HG02943 (cell line): ENCODE measurements around the gene MYO18B.

Source experiments
- ATAC-seq: cut with Tn5 transposase; IDR thresholded peaks from one replicate; pipeline ENCODE4 v1.9.1; 2021; ENCODE audit warnings: mild to moderate bottlenecking, low read depth, moderate library complexity; ENCODE audit not compliant: unreplicated experiment

The MYO18B gene

DNA sequence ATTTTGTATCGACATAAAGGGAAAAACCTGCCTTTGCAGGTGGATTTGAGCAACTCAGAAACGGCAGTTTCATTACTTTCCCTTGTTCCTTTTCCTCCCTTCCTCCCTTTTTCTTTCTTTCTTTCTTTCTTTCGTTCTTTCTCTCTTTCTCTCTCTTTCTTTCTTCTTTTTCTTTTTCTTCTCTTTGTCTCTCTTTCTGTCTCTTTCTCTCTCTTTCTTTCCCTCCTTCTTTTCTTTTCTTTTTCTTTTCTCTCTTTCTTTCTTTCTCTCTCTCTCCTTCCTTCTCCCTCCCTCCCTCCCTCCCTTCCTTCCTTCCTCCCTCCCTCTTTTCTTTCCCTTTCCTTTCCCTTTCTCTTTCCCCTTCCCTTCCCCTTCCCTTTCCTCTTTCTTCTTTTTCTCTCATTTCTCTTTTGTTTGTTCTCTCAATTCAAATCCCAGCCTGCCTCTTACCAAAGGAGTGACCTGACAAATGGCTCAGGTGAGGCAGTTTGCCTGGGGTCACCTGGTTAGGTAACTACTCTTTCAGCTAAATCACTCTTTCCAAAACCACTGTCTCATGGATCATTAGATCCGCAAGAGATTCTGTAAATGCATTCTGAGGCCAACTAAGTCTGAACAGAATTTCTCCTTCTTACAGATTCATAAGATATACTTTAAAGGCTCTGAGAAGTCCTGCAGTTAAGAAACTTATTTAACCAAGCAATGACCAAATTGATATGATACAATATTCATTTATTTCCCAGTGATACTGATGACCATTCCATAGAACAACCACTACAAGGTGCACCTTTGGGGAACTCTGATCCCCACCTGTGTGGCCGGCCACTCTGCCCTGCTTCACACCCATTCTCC, 75.3 kb downstream of the MYO18B start:
- ATAC-seq = no peak

- ATAC-seq = no peak
Observed at GRCh38 chr22:25818541-25818940, 76.6 kb downstream of the MYO18B start.

GRCh38 chr22:25822344-25822743, 80.4 kb downstream of the MYO18B start:
- no peak for ATAC-seq

DNA sequence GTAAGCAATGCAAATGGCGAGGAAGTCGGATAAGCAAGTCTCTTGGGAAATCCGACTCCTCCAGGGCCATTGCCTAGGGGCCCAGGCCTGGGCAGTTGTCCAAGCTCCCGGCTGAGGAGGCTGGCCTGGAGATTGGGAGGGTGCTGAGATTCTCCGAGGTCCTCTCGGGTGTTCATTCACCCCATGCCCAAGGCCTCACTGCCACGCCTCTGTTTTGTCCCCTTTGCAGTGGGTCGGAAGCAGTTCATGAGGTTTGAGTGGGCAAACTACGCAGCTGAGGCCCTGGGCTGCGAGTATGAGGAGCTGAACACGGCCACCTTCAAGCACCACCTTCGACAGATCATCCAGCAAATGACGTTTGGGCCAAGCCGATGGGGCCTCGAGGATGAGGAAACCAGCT, 81.3 kb downstream of the MYO18B start:
- ATAC-seq = no peak

DNA sequence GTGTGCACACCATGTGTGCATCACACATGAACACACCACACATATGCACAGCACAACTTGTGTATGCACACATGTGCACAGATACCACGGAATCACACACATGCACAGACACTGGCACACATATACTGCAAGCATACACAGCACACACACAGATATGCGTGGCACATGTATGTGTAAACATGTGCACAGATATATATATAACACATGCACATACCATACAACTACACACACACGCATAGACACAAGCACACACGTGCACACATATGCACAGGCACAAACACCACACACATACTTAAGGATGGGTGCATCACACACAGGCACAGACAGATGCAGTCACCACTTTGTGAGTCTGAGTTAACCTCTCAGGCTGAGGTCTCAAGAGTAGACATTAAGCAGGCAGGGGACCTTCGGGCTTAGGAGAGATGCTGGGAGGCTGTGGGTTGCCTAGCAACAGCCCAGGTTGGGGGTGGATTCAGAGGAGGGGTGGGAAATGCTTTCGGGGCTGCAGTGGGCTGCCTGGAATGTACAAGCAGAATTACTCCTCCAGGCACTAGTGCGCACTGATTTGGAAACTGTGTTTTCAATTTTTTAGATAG, 82.9 kb downstream of the MYO18B start:
- ATAC-seq = no peak

- no peak for ATAC-seq
Observed at GRCh38 chr22:25827415-25827814, 85.4 kb downstream of the MYO18B start.

- ATAC-seq = no peak
Observed at GRCh38 chr22:25828422-25828821, 86.4 kb downstream of the MYO18B start.

DNA sequence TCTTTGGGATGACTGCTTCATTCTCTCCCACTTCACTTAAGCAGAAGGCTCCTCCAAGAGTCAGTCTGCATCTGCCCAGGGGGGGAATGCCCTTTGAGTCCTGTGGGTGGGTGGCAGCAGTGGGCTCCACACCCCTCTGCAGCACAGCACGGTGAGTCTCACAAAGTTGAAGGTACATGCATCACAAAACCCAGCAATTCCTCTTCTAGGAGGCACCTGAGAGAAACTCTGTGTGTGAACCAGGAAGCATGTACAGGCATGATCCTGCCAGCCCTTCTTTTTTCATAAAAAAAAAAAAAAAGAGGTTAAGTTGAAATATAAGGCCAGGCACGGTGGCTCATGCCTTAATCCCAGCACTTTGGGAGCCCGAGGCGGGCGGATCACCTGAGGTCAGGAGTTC, 87.2 kb downstream of the MYO18B start:
- no peak for ATAC-seq

DNA sequence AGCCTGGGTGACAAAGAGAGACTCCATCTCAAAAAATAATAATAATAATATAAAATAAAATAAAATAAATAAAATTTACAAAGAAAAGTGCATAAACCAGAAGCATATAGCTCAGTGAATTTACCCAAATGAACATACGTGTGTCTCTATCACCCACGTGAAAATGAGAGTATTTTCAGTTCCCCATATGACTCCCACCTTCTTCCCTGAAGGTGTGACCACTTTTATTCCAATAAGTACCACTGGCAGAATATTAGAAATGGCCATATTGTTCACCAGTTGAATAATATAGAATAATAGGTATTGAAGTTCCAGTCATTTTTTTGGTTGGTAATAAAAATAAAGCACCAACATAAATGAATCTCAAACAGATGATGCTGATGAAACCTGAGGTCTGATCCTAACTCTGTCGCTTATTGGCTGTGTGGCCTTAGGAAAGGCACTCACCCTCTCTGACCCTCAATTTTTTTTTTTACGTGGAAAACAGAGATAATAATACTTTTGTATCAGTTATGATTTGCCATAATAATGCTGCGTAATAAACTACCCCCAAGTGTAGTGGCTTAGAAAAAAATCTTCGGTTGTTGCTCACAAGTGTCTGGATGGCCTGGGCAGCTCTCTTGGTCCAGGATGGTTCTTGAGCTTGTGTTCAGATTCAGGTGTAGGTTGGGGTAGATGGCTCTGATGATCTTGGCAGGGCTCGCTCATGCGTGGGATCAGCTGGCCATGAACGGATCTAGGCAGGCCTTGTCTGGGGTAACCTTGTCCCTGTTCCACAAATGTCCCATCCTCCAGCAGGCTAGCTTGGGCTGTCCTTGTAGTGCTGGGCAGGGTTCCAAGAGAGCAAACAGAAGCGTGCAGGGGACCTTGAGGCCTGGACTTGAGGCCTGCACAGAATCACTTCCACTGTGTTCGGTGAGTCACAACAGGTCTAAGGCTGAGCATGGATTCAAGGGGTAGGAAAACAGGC, 88.1 kb downstream of the MYO18B start:
- no peak for ATAC-seq

DNA sequence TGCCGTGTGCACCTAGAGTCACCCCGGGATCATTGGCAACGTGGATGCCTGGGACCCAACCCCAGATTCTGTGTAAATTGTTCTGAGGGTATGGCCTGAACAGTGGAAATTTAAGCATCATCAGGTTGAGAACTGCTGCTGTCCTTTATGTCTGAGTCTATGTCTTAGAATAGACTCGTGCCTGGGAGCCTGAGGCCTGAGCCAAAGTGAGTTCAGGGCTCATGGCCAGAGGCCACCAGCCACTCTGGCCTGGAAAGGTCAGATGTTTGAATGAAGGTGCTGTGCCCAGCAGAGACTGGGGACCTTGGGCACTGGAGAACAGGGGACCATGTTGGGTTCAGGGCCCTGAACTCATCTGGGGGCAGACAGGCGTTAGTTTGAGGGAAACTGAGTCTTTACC, 91.1 kb downstream of the MYO18B start:
- no peak for ATAC-seq

DNA sequence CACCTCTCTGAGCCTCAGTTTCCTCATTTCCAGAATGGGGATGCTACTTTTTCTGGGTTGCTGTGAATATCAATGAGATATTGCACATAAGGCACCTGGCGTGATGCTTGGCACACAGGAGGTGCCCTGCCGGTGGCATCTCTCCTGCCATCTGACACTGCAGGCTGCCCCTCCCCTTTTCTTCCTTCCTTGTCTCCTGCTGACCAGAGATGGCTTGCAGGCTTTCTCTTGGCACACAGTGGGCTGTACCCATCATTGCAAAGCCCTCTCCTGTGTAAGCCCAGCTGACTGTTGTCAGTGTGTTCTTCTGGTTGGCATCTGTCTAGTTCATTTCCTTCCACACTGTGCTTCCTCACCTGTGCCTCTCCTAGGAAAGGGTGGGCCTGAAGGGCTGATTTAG, 91.7 kb downstream of the MYO18B start:
- no peak for ATAC-seq

DNA sequence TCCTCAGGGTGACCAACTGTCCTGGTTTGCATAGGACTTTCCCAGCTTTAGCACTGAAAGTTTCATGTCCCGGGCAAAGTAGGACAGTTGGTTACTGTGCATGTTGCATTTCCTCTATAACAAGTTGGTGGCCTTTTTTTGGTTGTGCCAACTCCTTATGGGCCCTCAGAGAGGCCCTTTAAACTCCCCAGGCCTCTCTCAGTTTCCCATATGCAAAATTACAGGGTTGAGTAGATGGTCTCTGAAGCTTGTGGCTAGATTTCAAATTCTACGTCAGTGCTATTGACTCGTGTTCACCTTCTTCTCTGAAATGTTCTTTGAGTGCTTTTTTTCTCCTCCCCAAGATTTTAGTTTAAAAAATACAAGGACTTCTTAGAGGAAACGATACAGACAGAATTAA, 92.5 kb downstream of the MYO18B start:
- no peak for ATAC-seq

GRCh38 chr22:25835348-25835747, 93.4 kb downstream of the MYO18B start:
- no peak for ATAC-seq

DNA sequence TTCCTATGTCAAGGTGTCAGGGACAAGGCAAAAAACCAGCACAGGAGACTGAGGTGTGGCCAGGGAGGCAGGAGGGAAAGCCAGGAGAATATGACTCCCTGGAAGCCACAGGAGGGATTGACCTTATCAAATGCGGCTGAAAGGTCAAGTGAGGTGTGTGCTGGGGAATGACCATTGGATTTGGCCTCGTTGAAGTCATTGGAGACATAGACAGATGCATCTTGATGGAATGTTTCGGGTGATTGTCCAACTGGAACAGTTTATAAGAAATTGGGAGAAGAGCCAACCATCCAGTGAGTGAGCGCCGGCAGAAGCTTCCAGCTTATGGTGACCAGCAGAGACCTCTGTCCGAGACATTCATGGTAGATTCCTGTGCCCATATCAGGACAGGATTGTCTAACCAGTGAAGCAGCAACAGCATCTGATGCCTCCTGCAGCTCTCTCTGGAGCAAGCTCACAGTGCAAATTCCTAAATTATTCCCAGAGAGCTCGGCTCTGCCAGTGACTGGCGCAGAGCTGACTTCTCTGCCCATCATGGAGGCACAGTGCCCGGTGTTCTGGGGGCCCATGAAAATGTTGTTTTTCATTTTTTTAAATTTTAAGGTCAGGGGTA, 95.4 kb downstream of the MYO18B start:
- no peak for ATAC-seq

DNA sequence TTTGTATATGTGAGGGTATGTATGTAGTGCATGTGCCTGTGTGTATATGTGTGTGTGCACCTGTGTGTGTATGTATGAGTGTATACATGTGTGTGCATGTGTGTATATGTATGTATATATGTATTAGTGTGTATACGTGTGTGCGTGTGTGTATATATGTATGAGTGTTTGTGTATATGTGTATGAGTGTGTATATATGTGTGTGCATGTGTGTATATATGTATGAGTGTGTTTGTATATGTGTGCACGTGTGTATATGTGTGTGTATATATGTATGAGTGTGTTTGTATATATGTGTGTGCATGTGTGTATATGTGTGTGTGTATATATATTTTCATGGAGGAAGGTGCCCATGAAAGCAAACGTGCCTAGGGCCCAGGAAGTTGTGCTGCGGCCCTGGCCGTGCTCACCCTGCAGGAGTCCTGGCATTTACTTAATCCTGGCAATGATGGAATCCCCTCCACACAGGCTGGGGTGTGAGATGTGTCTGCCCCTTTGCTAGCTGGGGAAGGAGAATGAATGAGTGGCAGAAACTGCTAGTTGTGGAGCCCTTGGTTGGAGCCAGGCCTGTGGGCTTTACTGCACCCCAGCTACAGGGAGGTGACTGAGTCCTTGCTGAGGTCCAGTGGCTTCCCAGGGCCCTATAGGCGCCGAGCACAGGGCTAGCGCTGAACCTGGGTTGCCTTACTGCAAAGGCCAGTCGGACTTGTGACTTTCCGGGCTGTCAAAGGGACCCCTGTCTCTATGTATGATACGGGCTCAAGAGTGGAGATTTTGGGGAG, 97.2 kb downstream of the MYO18B start:
- no peak for ATAC-seq

- ATAC-seq = no peak
Observed at GRCh38 chr22:25839755-25840154, 97.8 kb downstream of the MYO18B start.

DNA sequence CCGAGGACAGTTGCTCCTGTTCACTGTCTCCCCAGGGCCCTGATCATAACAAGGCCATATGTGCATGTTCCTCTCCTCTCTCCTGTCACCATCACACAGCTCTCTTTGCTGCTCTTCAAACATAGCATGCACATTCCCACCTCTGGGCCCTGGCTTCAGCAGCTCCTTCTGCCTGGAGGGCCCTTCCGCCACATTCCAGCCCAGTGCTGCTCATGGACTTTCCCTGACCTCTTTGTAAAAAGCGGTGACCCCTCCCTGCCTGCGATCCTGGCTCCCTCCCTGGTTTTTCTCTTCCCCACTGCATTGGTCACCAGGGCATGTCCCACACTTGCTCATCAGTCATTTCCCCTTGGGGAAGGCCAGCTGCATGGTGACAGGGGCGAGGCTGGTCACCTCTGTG, 98.2 kb downstream of the MYO18B start:
- no peak for ATAC-seq

- no peak for ATAC-seq
Observed at GRCh38 chr22:25840891-25841290, 98.9 kb downstream of the MYO18B start.

GRCh38 chr22:25841775-25842174, 99.8 kb downstream of the MYO18B start:
- ATAC-seq = no peak
